ENCODE results near the gene CADPS2.
"Not testable (repeated sequence)": the region's sequence is repeated elsewhere in the genome, so short reads cannot be mapped to it uniquely, and the experiment has no call there.

DNA sequence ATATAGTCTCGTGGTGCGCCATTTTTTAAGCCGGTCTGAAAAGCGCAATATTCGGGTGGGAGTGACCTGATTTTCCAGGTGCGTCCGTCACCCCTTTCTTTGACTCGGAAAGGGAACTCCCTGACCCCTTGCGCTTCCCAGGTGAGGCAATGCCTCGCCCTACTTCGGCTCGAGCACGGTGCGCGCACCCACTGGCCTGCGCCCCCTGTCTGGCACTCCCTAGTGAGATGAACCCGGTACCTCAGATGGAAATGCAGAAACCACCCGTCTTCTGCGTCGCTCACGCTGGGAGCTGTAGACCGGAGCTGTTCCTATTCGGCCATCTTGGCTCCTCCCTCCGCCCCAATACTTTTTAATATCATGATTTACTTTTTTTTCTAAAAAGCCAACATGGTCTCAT, 601.7 kb downstream of the CADPS2 start:
- TF ChIP-seq, protein P1, sequence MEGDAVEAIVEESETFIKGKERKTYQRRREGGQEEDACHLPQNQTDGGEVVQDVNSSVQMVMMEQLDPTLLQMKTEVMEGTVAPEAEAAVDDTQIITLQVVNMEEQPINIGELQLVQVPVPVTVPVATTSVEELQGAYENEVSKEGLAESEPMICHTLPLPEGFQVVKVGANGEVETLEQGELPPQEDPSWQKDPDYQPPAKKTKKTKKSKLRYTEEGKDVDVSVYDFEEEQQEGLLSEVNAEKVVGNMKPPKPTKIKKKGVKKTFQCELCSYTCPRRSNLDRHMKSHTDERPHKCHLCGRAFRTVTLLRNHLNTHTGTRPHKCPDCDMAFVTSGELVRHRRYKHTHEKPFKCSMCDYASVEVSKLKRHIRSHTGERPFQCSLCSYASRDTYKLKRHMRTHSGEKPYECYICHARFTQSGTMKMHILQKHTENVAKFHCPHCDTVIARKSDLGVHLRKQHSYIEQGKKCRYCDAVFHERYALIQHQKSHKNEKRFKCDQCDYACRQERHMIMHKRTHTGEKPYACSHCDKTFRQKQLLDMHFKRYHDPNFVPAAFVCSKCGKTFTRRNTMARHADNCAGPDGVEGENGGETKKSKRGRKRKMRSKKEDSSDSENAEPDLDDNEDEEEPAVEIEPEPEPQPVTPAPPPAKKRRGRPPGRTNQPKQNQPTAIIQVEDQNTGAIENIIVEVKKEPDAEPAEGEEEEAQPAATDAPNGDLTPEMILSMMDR (IDR thresholded peaks at IDR 0.05; ENCODE audit: borderline replicate concordance, extremely low read depth, low read length, poor library complexity, severe bottlenecking), result not testable (repeated sequence)
- TF ChIP-seq EZH2 (IDR thresholded peaks at IDR 0.05; ENCODE audit: borderline replicate concordance, low read depth, low read length, severe bottlenecking), result not testable (repeated sequence)
